GM12878 (cell line): ENCODE data around the gene NEGR1. TPM values are rescaled to one million over a fixed set of nuclear protein-coding genes. Genes with fewer than 3 reads are reported as not detected.

Experiments used
- ATAC-seq: fragments of 200-7000 bp; cut with Tn5 transposase; 3 replicates; pipeline ENCODE4 v1.9.1; 2020; ENCODE audit warnings: mild to moderate bottlenecking, moderate library complexity
- BruUV-seq: library from RNA; stranded (reverse); fragments of 400-500 nt; replicated peaks from 2 replicates; lab custom pipeline; 2021; lab: Mats Ljungman, UMichigan
- CTCF ChIA-PET: fragments of 300-600 bp; sonication (Branson Sonifier 250); formaldehyde crosslinking; extraction: SDS; loops from one replicate; lab custom pipeline; 2021; ENCODE audit warnings: inconsistent platforms; lab: Yijun Ruan, JAX
- POLR2A ChIA-PET: fragments of 350-600 bp; formaldehyde crosslinking; extraction: SDS; loops from one replicate; lab custom pipeline; 2021; ENCODE audit warnings: inconsistent platforms; lab: Charles Lee
- RAD21 ChIA-PET: fragments of 300-600 bp; sonication (Branson Sonifier 250); formaldehyde crosslinking; loops from one replicate; lab custom pipeline; 2023; ENCODE audit warnings: antibody characterized with exemption; ENCODE audit not compliant: unreplicated experiment; lab: Charles Lee
- SMC1A ChIA-PET: fragments of 300-600 bp; sonication (Branson Sonifier 250); formaldehyde crosslinking; loops from one replicate; lab custom pipeline; 2023; ENCODE audit not compliant: unreplicated experiment, uncharacterized antibody; lab: Charles Lee
- DNase-seq: peaks from one replicate; pipeline ENCODE4 v3.0.0-alpha.2; 2011; ENCODE audit warnings: low read depth, low spot score
- FAIRE-seq: peaks from 3 replicates; lab custom pipeline; 2011; peaks lifted over from hg19 to GRCh38; lab: Jason Lieb, UNC
- H2AFZ ChIP-seq: 2 replicates; pipeline ENCODE4 v1.6.0; 2011; ENCODE audit warnings: low read depth, low read length, control low read depth; ENCODE audit not compliant: control insufficient read depth
- H3K27ac ChIP-seq: 2 replicates; pipeline ENCODE4 v1.5.1; 2011; ENCODE audit warnings: control low read depth; ENCODE audit not compliant: control insufficient read depth, insufficient read depth
- H3K27me3 ChIP-seq, 2 experiments: replicated peaks in 1 of 2; 2 replicates each; pipeline versions ENCODE4 v1.6.0 to v1.6.1; 2011; ENCODE audit warnings: low read length in 1 of 2; ENCODE audit not compliant: control insufficient read depth in 2 of 2, insufficient read depth in 2 of 2
- H3K36me3 ChIP-seq, 2 experiments: 2 replicates each; pipeline ENCODE4 v1.5.1; 2011; ENCODE audit warnings: low read length in 1 of 2; ENCODE audit not compliant: control insufficient read depth in 2 of 2, insufficient read depth in 2 of 2
- H3K4me1 ChIP-seq: 2 replicates; pipeline ENCODE4 v1.6.1; 2011; ENCODE audit warnings: mild to moderate bottlenecking, low read length, moderate library complexity, mixed read lengths; ENCODE audit not compliant: control insufficient read depth, insufficient read depth
- H3K4me2 ChIP-seq: 2 replicates; pipeline ENCODE4 v1.6.0; 2011; ENCODE audit warnings: control low read depth; ENCODE audit not compliant: control insufficient read depth, insufficient read depth
- H3K4me3 ChIP-seq: fragments of 200-600 bp; sonication (generic); 2 replicates; pipeline ENCODE4 v1.5.1; 2016
- H3K79me2 ChIP-seq: 2 replicates; pipeline ENCODE4 v1.6.0; 2011; ENCODE audit warnings: low read length; ENCODE audit not compliant: control insufficient read depth, insufficient read depth
- H3K9ac ChIP-seq: 2 replicates; pipeline ENCODE4 v1.8.0; 2011; ENCODE audit warnings: low read length, control low read depth, mixed read lengths; ENCODE audit not compliant: control insufficient read depth, insufficient read depth
- H3K9me3 ChIP-seq: replicated peaks from 3 replicates; pipeline ENCODE4 v1.5.1; 2011; ENCODE audit warnings: mild to moderate bottlenecking, low read length; ENCODE audit not compliant: control insufficient read depth, insufficient read depth
- H4K20me1 ChIP-seq: 2 replicates; pipeline ENCODE4 v1.6.0; 2011; ENCODE audit not compliant: control insufficient read depth, insufficient read depth
- CHD1 ChIP-seq: IDR thresholded peaks from 2 replicates; pipeline ENCODE4 v1.6.1; 2012; ENCODE audit warnings: low read depth, low read length, improper control_type of control experiment
- CREB1 ChIP-seq: IDR thresholded peaks from 2 replicates; pipeline ENCODE4 v1.6.1; 2012; ENCODE audit warnings: low read depth, mild to moderate bottlenecking, inconsistent platforms
- EED ChIP-seq: sonication (generic); IDR thresholded peaks from 2 replicates; pipeline ENCODE4 v1.6.1; 2016; ENCODE audit warnings: antibody characterized with exemption, low read depth
- EZH2 ChIP-seq: IDR thresholded peaks from 2 replicates; pipeline ENCODE4 v1.6.1; 2012; ENCODE audit warnings: low read depth, mild to moderate bottlenecking, control low read depth, inconsistent platforms, low read length, borderline replicate concordance; ENCODE audit not compliant: control insufficient read depth
- HCFC1 ChIP-seq: fragments of 150-350 bp; IDR thresholded peaks from 2 replicates; pipeline ENCODE4 v1.6.1; 2014; ENCODE audit warnings: low read length
- HDAC2 ChIP-seq: fragments of 200-600 bp; sonication (generic); IDR thresholded peaks from 2 replicates; pipeline ENCODE4 v1.6.1; 2017
- PAX5 ChIP-seq: IDR thresholded peaks from 2 replicates; pipeline ENCODE4 v1.6.1; 2011; ENCODE audit warnings: low read depth, low read length, borderline replicate concordance
- POLR2A ChIP-seq: IDR thresholded peaks from 2 replicates; pipeline ENCODE4 v1.6.1; 2011; ENCODE audit warnings: low read depth, mild to moderate bottlenecking, low read length
- TBL1XR1 ChIP-seq: IDR thresholded peaks from 2 replicates; pipeline ENCODE4 v1.6.1; 2012; ENCODE audit warnings: low read depth, low read length, improper control_type of control experiment
- ZNF24 ChIP-seq: fragments of 450-650 bp; IDR thresholded peaks from 2 replicates; pipeline ENCODE4 v1.6.1; 2017; ENCODE audit warnings: antibody characterized with exemption, mild to moderate bottlenecking
- WGBS: methylation state at CpG from one replicate; pipeline ENCODE4 v1.1.6; 2016; ENCODE audit warnings: low lambda C conversion rate; ENCODE audit not compliant: insufficient replicate concordance, insufficient coverage; ENCODE audit errors: missing lambda C conversion rate; 5-methylcytosine and 5-hydroxymethylcytosine counted together
- in situ Hi-C: fragments of 300-500 bp; cut with MboI; formaldehyde crosslinking; loops from 9 replicates; pipeline ENCODE4 v1.14.3; 2018; ENCODE audit warnings: mixed read lengths
- intact Hi-C: fragments of 100-400 bp; cut with micrococcal nuclease; formaldehyde crosslinking; loops from one replicate; pipeline ENCODE4 v1.14.2; 2022; ENCODE audit not compliant: unreplicated experiment
- polyA plus RNA-seq, 11 experiments: library from polyadenylated mRNA; depleted of rRNA in 4 of 11; unstranded in 6 of 11; stranded (reverse) in 5 of 11; fragments of >200 nt; fragmentation: Nextera tagmentation in 4 of 11; fragmentation: Illumina TruSeq in 1 of 11; extraction: Ambion mirVana in 4 of 11; extraction: Trizol in 1 of 11; gene quantifications; 1 replicate in 1 of 11; 2 replicates in 10 of 11; pipeline versions ENCODE4 v1.2.1 to v1.2.3, GENCODE V29; 2011 to 2016; ENCODE audit warnings: inconsistent platforms in 2 of 11, missing spikeins in 2 of 11, low read depth in 1 of 11
- total RNA-seq, 4 experiments: library from RNA; depleted of rRNA in 3 of 4; stranded (reverse); fragments of >200 nt in 3 of 4; fragmentation: Illumina TruSeq in 1 of 4; extraction: Trizol in 1 of 4; gene quantifications; 2 replicates each; pipeline versions ENCODE4 v1.2.1 to v1.2.3, GENCODE V29; 2013 to 2021
- TF ChIP-seq, protein P1 (sequence below): IDR thresholded peaks from 2 replicates; pipeline ENCODE4 v1.6.1; 2011; ENCODE audit warnings: low read depth, low read length, improper control_type of control experiment, borderline replicate concordance
- TF ChIP-seq, protein P2 (sequence below): fragments of 450-650 bp; IDR thresholded peaks from 2 replicates; pipeline ENCODE4 v1.6.1; 2016; ENCODE audit warnings: mild to moderate bottlenecking
- TF ChIP-seq, protein P3 (sequence below): fragments of 450-650 bp; IDR thresholded peaks from 2 replicates; pipeline ENCODE4 v1.6.1; 2017; ENCODE audit warnings: mild to moderate bottlenecking, moderate library complexity
- TF ChIP-seq, protein P4 (sequence below): fragments of 450-650 bp; IDR thresholded peaks from 2 replicates; pipeline ENCODE4 v1.6.1; 2018; ENCODE audit warnings: borderline replicate concordance, mild to moderate bottlenecking; ENCODE audit not compliant: partially characterized antibody

Gene NEGR1
- total and polyA plus RNA-seq, 10 of the 15 experiments (the other 5 are each of a cell fraction or from before 2014, with no cell fraction given): under 0.01 to 0.03 (median 0.01) TPM; not detected in 7

DNA sequence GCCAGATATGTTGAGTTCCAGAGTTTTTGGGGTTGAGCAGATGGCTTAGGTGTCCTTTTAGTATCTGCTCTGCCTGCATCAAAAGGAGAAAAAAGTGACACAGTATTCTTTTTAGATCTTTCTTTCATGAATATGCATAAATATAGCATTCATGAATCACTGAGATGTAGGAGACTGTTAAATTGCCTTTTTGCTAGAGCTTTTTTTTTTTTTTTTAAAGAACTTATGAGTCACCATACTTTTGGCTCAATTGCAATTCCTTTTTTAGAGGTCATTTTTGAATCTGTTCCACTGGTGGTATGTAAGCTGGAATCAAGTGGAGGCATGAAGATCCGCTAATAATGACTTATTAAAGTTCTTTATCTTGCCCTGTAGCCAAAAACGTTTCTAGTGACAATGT lies 720.6 kb downstream of the NEGR1 start:
- 0% methylated on average over 2 of the region's 2 CpGs for WGBS
- H3K9ac ChIP-seq: no peak overlapping the region
- ATAC-seq (no peak), DNase-seq (no peak), FAIRE-seq (no peak)
- ChIA-PET POLR2A (no interaction called here), SMC1A (interaction anchor here (0.8 kb wide), 1 partner anchor 9 kb away, joined by 3 read pairs; no protein-coding TSS in a partner anchor), RAD21 (no interaction called here), CTCF (no interaction called here)
- no peak for TF ChIP-seq CREB1
- no peak for TF ChIP-seq EED
- no peak for TF ChIP-seq ZNF24
- TF ChIP-seq CHD1: no peak
- TF ChIP-seq, protein P1, sequence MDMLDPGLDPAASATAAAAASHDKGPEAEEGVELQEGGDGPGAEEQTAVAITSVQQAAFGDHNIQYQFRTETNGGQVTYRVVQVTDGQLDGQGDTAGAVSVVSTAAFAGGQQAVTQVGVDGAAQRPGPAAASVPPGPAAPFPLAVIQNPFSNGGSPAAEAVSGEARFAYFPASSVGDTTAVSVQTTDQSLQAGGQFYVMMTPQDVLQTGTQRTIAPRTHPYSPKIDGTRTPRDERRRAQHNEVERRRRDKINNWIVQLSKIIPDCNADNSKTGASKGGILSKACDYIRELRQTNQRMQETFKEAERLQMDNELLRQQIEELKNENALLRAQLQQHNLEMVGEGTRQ: no peak
- TF ChIP-seq, protein P2, sequence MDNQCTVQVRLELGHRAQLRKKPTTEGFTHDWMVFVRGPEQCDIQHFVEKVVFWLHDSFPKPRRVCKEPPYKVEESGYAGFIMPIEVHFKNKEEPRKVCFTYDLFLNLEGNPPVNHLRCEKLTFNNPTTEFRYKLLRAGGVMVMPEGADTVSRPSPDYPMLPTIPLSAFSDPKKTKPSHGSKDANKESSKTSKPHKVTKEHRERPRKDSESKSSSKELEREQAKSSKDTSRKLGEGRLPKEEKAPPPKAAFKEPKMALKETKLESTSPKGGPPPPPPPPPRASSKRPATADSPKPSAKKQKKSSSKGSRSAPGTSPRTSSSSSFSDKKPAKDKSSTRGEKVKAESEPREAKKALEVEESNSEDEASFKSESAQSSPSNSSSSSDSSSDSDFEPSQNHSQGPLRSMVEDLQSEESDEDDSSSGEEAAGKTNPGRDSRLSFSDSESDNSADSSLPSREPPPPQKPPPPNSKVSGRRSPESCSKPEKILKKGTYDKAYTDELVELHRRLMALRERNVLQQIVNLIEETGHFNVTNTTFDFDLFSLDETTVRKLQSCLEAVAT: no peak
- TF ChIP-seq TBL1XR1: no peak
- no peak for TF ChIP-seq EZH2
- no peak for TF ChIP-seq POLR2A
- TF ChIP-seq HDAC2: no peak
- TF ChIP-seq, protein P3, sequence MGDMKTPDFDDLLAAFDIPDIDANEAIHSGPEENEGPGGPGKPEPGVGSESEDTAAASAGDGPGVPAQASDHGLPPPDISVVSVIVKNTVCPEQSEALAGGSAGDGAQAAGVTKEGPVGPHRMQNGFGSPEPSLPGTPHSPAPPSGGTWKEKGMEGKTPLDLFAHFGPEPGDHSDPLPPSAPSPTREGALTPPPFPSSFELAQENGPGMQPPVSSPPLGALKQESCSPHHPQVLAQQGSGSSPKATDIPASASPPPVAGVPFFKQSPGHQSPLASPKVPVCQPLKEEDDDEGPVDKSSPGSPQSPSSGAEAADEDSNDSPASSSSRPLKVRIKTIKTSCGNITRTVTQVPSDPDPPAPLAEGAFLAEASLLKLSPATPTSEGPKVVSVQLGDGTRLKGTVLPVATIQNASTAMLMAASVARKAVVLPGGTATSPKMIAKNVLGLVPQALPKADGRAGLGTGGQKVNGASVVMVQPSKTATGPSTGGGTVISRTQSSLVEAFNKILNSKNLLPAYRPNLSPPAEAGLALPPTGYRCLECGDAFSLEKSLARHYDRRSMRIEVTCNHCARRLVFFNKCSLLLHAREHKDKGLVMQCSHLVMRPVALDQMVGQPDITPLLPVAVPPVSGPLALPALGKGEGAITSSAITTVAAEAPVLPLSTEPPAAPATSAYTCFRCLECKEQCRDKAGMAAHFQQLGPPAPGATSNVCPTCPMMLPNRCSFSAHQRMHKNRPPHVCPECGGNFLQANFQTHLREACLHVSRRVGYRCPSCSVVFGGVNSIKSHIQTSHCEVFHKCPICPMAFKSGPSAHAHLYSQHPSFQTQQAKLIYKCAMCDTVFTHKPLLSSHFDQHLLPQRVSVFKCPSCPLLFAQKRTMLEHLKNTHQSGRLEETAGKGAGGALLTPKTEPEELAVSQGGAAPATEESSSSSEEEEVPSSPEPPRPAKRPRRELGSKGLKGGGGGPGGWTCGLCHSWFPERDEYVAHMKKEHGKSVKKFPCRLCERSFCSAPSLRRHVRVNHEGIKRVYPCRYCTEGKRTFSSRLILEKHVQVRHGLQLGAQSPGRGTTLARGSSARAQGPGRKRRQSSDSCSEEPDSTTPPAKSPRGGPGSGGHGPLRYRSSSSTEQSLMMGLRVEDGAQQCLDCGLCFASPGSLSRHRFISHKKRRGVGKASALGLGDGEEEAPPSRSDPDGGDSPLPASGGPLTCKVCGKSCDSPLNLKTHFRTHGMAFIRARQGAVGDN: no peak
- TF ChIP-seq, protein P4, sequence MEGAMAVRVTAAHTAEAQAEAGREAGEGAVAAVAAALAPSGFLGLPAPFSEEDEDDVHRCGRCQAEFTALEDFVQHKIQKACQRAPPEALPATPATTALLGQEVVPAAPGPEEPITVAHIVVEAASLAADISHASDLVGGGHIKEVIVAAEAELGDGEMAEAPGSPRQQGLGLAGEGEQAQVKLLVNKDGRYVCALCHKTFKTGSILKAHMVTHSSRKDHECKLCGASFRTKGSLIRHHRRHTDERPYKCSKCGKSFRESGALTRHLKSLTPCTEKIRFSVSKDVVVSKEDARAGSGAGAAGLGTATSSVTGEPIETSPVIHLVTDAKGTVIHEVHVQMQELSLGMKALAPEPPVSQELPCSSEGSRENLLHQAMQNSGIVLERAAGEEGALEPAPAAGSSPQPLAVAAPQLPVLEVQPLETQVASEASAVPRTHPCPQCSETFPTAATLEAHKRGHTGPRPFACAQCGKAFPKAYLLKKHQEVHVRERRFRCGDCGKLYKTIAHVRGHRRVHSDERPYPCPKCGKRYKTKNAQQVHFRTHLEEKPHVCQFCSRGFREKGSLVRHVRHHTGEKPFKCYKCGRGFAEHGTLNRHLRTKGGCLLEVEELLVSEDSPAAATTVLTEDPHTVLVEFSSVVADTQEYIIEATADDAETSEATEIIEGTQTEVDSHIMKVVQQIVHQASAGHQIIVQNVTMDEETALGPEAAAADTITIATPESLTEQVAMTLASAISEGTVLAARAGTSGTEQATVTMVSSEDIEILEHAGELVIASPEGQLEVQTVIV: no peak
- TF ChIP-seq PAX5: no peak
- TF ChIP-seq HCFC1: no peak
- no peaks in the 10 kb centered on the region for H3K9me3 ChIP-seq
- intact Hi-C loops (no loop called here), in situ Hi-C loops (no loop called here)
- H3K27ac ChIP-seq: no peak overlapping the region
- no TSS peak for BruUV-seq
- H3K4me1 ChIP-seq: no peaks in the 10 kb centered on the region
- H3K4me2 ChIP-seq: no peak overlapping the region
- H3K36me3 ChIP-seq: no peaks in the 10 kb centered on the region
- no peak overlapping the region for H2AFZ ChIP-seq
- H3K4me3 ChIP-seq: no peak overlapping the region
- H4K20me1 ChIP-seq: no peaks in the 10 kb centered on the region
- H3K79me2 ChIP-seq: no peaks in the 10 kb centered on the region
- H3K27me3 ChIP-seq: no peaks in the 10 kb centered on the region
